HL-60 (cell line): ENCODE data around the gene ALPK3.

Experiments used
- POLR2AphosphoS5 ChIP-seq: IDR thresholded peaks from 2 replicates; pipeline ENCODE4 v1.6.1; 2012; ENCODE audit warnings: low read depth
- TF ChIP-seq, protein P1 (sequence below): IDR thresholded peaks from one replicate; pipeline ENCODE4 v1.5.1; 2011; ENCODE audit warnings: low read length, control low read depth, inconsistent platforms; ENCODE audit not compliant: insufficient read depth

DNA sequence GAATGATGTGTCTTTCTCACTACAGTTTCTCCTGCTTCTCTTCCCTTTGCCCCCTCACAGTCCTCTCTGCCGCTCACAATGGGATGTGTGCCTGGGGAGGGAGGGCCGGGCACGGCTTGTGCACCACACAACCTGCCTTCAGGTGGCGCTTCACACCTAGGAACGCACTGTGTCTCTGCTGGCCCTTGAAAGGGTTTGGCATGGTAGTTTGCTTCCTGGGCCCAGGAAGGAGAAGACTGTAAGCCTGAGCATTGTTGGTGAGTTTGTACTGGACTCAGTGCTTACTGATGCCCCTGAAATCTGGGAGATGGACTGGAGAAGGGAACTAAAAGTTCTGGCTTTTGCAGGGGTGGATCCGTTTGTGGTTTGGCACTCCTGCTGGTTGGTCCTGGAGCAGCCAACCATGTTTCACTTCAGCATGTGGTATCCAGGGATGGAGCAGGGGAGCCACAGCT is 9.2 kb downstream of the ALPK3 start:
- TF ChIP-seq, protein P1, sequence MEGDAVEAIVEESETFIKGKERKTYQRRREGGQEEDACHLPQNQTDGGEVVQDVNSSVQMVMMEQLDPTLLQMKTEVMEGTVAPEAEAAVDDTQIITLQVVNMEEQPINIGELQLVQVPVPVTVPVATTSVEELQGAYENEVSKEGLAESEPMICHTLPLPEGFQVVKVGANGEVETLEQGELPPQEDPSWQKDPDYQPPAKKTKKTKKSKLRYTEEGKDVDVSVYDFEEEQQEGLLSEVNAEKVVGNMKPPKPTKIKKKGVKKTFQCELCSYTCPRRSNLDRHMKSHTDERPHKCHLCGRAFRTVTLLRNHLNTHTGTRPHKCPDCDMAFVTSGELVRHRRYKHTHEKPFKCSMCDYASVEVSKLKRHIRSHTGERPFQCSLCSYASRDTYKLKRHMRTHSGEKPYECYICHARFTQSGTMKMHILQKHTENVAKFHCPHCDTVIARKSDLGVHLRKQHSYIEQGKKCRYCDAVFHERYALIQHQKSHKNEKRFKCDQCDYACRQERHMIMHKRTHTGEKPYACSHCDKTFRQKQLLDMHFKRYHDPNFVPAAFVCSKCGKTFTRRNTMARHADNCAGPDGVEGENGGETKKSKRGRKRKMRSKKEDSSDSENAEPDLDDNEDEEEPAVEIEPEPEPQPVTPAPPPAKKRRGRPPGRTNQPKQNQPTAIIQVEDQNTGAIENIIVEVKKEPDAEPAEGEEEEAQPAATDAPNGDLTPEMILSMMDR: peak; percentile 22
- TF ChIP-seq POLR2AphosphoS5: no peak
